CD4-positive, alpha-beta T cell (primary cell): ENCODE measurements around the gene OXNAD1. TPM values are rescaled to one million over a fixed set of nuclear protein-coding genes. Genes with fewer than 3 reads are reported as not detected.

Source experiments
- ATAC-seq: fragments of 200-7000 bp; cut with Tn5 transposase; one replicate; pipeline ENCODE4 v1.10.0; 2022; ENCODE audit warnings: mild to moderate bottlenecking; ENCODE audit not compliant: poor library complexity
- CTCF ChIA-PET: fragments of 350-600 bp; sonication (Branson Sonifier 250); formaldehyde crosslinking; loops from one replicate; lab custom pipeline; 2021; ENCODE audit warnings: antibody characterized with exemption, inconsistent platforms; lab: Charles Lee
- POLR2A ChIA-PET: fragments of 350-600 bp; sonication (Branson Sonifier 250); formaldehyde crosslinking; loops from one replicate; lab custom pipeline; 2021; ENCODE audit warnings: antibody characterized with exemption, inconsistent platforms; lab: Charles Lee
- DNase-seq, 14 experiments: peaks; one replicate each; pipeline ENCODE4 v3.0.0-alpha.2; 2013 to 2020; ENCODE audit warnings: mixed read lengths in 2 of 14
- H3K27ac ChIP-seq, 2 donors: one replicate each; pipeline versions ENCODE4 v1.5.1 to v1.7.0; 2013; ENCODE audit warnings: low read length in 2 of 2, low read depth in 1 of 2, mild to moderate bottlenecking in 1 of 2
- H3K27me3 ChIP-seq, 2 experiments: 1 replicate in 1 of 2; 2 replicates in 1 of 2; pipeline versions ENCODE4 v1.6.1 to v1.7.0; 2013; ENCODE audit warnings: low read length in 2 of 2, control low read depth in 1 of 2, mild to moderate bottlenecking in 1 of 2, moderate library complexity in 1 of 2; ENCODE audit not compliant: insufficient read depth in 2 of 2, control insufficient read depth in 1 of 2
- H3K36me3 ChIP-seq: one replicate; pipeline ENCODE4 v1.6.1; 2013; ENCODE audit warnings: low read length, control low read depth; ENCODE audit not compliant: insufficient read depth
- H3K4me1 ChIP-seq: one replicate; pipeline ENCODE4 v1.6.1; 2013; ENCODE audit warnings: low read length, control low read depth; ENCODE audit not compliant: insufficient read depth
- H3K4me3 ChIP-seq: one replicate; pipeline ENCODE4 v1.5.1; 2013; ENCODE audit warnings: mild to moderate bottlenecking, low read length, moderate library complexity
- H3K9me3 ChIP-seq, 2 experiments: 1 replicate in 1 of 2; 2 replicates in 1 of 2; pipeline versions ENCODE4 v1.6.1 to v1.7.0; 2013; ENCODE audit warnings: low read length in 2 of 2, mild to moderate bottlenecking in 2 of 2, control low read depth in 1 of 2, moderate library complexity in 1 of 2; ENCODE audit not compliant: control insufficient read depth in 1 of 2, insufficient read depth in 1 of 2
- H3K27ac Mint-ChIP-seq: one replicate; pipeline ENCODE4 v1.8.0; 2020; ENCODE audit warnings: mixed read lengths
- H3K27me3 Mint-ChIP-seq: one replicate; pipeline ENCODE4 v1.8.0; 2021; ENCODE audit warnings: mixed read lengths
- H3K36me3 Mint-ChIP-seq: one replicate; pipeline ENCODE4 v1.8.0; 2021; ENCODE audit warnings: low read depth, mixed read lengths
- H3K4me1 Mint-ChIP-seq: one replicate; pipeline ENCODE4 v1.8.0; 2021; ENCODE audit warnings: low read depth, mixed read lengths
- H3K4me3 Mint-ChIP-seq: one replicate; pipeline ENCODE4 v1.8.0; 2020; ENCODE audit warnings: mild to moderate bottlenecking, mixed read lengths
- H3K9me3 Mint-ChIP-seq: one replicate; pipeline ENCODE4 v1.8.0; 2020; ENCODE audit warnings: mixed read lengths
- intact Hi-C, 2 experiments: fragments of 100-400 bp; cut with DNase I in 1 of 2; cut with micrococcal nuclease in 1 of 2; formaldehyde crosslinking; loops; one replicate each; pipeline versions ENCODE4 v1.15.1 to v1.9.0; 2023 to 2025; cut with DNase I, micrococcal nuclease
- polyA plus RNA-seq, 2 donors: library from polyadenylated mRNA; unstranded; fragments of 120-200 nt; gene quantifications; one replicate each; pipeline ENCODE4 v1.2.1, GENCODE V29; 2013
- total RNA-seq, 174 experiments: library from RNA in 2 of 174; stranded (reverse) in 2 of 174; gene quantifications; one replicate each; pipeline ENCODE4 v1.2.3 and lab custom pipeline; 2021 to 2026
- TF ChIP-seq, protein P1 (sequence below): fragments of 200-600 bp; IDR thresholded peaks from one replicate; pipeline ENCODE4 v1.8.0; 2022; ENCODE audit warnings: antibody characterized with exemption, mild to moderate bottlenecking

The OXNAD1 gene
- total RNA-seq (100 to 1,000 TPM; 135 TPM), total RNA-seq (lab: John Stamatoyannopoulos, UW) (27.4 to 302 (median 134) reads per million in 172 experiments)
- polyA plus RNA-seq (2013, experiment 1 of 2), result 82.1 TPM
- 89.9 TPM for polyA plus RNA-seq (2013, experiment 2 of 2)

- peak; percentile 89 for ATAC-seq
- Mint-ChIP-seq H3K9me3 (no peaks in the 10 kb centered on the region), H3K27me3 (no peaks in the 10 kb centered on the region), H3K4me1 (peaks cover 48% of the 10 kb centered on the region), H3K4me3 (peak within 1 kb of the TSS; percentile 100), H3K27ac (peak within 1 kb of the TSS; percentile 97), H3K36me3 (peaks cover 30% of the 10 kb centered on the region)
- TF ChIP-seq, protein P1, sequence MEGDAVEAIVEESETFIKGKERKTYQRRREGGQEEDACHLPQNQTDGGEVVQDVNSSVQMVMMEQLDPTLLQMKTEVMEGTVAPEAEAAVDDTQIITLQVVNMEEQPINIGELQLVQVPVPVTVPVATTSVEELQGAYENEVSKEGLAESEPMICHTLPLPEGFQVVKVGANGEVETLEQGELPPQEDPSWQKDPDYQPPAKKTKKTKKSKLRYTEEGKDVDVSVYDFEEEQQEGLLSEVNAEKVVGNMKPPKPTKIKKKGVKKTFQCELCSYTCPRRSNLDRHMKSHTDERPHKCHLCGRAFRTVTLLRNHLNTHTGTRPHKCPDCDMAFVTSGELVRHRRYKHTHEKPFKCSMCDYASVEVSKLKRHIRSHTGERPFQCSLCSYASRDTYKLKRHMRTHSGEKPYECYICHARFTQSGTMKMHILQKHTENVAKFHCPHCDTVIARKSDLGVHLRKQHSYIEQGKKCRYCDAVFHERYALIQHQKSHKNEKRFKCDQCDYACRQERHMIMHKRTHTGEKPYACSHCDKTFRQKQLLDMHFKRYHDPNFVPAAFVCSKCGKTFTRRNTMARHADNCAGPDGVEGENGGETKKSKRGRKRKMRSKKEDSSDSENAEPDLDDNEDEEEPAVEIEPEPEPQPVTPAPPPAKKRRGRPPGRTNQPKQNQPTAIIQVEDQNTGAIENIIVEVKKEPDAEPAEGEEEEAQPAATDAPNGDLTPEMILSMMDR, result no peak
- no peaks in the 10 kb centered on the region for H3K9me3 ChIP-seq
- peak; percentile 95 to 100 (median 98) for DNase-seq
- no peaks in the 10 kb centered on the region for H3K27me3 ChIP-seq
- H3K36me3 ChIP-seq, result peaks cover 18% of the 10 kb centered on the region
- H3K4me1 ChIP-seq, result peaks cover 20% of the 10 kb centered on the region
- CTCF ChIA-PET, result interaction anchor here (1.1 to 8.6 kb wide), 10 partner anchors 12 to 286 kb away, joined by 3 to 78 read pairs (median 5); partner anchors contain the start of gene RFTN1
- intact Hi-C loops, result loop anchor here (1.0 to 10.0 kb wide), 8 partner anchors 21 to 967 kb away; partner anchors contain the start of genes BTD (in 1 of the 2), EAF1 (in 1 of the 2), HACL1 (in 1 of the 2) and METTL6 (in 1 of the 2)
- H3K4me3 ChIP-seq, result peak within 1 kb of the TSS; percentile 78
- H3K27ac ChIP-seq, result peak within 1 kb of the TSS; percentile 91 to 94
- POLR2A ChIA-PET, result interaction anchor here (0.8 to 3.4 kb wide), 21 partner anchors 11 to 1478 kb away, joined by 3 to 49 read pairs (median 6); partner anchors contain the start of genes CAPN7 and TBC1D5
These were observed at the start of gene OXNAD1, which contains the start of gene DPH3 for GRCh38 chr3:16264708-16265454. Gene OXNAD1 (plus strand): TSS chr3:16265212. CDS start chr3:16270953, 5,741 bp downstream. Gene DPH3 (minus strand): TSS chr3:16264943. CDS start chr3:16264876, 67 bp downstream.

GRCh38 chr3:16216373-16216935 is 48.6 kb upstream of the OXNAD1 start:
- Histone ChIP-seq H3K27me3 (no peaks in the 10 kb centered on the region), H3K36me3 (no peaks in the 10 kb centered on the region), H3K27ac (no peak overlapping the region), H3K4me3 (no peak overlapping the region), H3K9me3 (no peaks in the 10 kb centered on the region), H3K4me1 (no peaks in the 10 kb centered on the region)
- Mint-ChIP-seq H3K4me1 (no peaks in the 10 kb centered on the region), H3K27me3 (no peaks in the 10 kb centered on the region), H3K4me3 (no peak overlapping the region), H3K36me3 (no peaks in the 10 kb centered on the region), H3K27ac (no peak overlapping the region), H3K9me3 (no peaks in the 10 kb centered on the region)
- ChIA-PET CTCF (no interaction called here), POLR2A (no interaction called here)
- intact Hi-C loops, result no loop called here
- ATAC-seq (no peak), DNase-seq (no peak)
- TF ChIP-seq, protein P1, result no peak

DNA sequence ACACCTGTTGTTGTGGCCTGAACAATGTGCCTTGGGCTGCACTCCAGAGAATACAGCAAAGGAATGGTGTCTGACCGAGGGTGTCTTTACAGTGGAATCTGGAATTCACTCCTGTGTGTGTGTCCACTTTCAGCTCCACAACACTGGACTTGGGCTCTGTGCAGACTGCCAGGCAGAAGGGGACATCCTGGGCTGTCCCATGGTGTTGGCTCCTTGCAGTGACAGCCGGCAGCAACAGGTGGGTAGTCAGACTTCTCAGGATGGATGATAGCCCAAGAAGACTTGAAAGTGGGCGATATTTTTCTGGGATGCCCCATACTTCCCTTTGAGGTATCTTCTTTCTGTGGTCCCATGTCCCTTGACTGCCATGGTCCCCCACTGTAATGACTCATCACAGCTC is 45.2 kb upstream of the OXNAD1 start:
- no peak for DNase-seq
- ChIA-PET POLR2A (no interaction called here), CTCF (no interaction called here)
- Mint-ChIP-seq H3K4me1 (no peaks in the 10 kb centered on the region), H3K36me3 (no peaks in the 10 kb centered on the region), H3K27me3 (no peaks in the 10 kb centered on the region), H3K9me3 (peaks cover 6% of the 10 kb centered on the region), H3K4me3 (no peak overlapping the region), H3K27ac (no peak overlapping the region)
- ATAC-seq, result no peak
- Histone ChIP-seq H3K27me3 (no peaks in the 10 kb centered on the region), H3K36me3 (no peaks in the 10 kb centered on the region), H3K4me1 (no peaks in the 10 kb centered on the region), H3K4me3 (no peak overlapping the region), H3K9me3 (no peaks in the 10 kb centered on the region), H3K27ac (no peak overlapping the region)
- intact Hi-C loops, result no loop called here
- TF ChIP-seq, protein P1, result no peak
